HG03139 (cell line): ENCODE data around the gene SPRN.

Experiments
- ATAC-seq: cut with Tn5 transposase; IDR thresholded peaks from one replicate; pipeline ENCODE4 v1.9.1; 2021; ENCODE audit not compliant: unreplicated experiment

The SPRN gene

GRCh38 chr10:133411523-133412380 lies 12.7 kb downstream of the SPRN start:
- ATAC-seq: no peak

DNA sequence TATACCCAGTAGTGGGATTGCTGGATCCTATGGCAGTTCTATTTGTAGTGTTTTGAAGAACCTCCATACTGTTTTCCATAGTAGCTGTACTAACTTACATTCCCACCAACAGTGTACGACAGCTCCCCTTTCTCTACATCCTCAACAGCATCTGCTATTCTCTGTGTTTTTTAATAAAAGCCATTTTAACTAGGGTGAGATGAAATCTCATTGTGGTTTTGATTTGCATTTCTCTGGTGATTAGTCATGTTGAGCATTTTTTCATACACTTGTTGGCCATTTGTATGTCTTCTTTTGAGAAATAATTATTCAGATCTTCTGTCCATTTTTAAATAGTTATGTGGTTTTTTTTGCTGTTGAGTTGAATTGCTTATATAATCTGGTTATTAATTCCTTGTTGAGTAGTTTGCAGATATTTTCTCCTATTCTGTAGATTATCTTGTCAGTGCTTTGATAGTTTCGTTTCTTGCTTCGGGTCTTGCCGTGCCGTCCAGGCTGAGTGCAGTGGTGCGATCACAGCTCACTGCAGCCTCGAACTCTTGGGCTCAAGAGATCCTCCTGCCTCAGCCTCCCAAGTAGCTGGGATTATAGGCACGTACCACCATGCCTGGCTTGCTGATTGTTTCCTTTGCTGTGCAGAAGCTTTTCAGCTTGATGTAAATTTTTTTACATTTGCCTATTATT lies 18.4 kb downstream of the SPRN start:
- ATAC-seq: no peak

DNA sequence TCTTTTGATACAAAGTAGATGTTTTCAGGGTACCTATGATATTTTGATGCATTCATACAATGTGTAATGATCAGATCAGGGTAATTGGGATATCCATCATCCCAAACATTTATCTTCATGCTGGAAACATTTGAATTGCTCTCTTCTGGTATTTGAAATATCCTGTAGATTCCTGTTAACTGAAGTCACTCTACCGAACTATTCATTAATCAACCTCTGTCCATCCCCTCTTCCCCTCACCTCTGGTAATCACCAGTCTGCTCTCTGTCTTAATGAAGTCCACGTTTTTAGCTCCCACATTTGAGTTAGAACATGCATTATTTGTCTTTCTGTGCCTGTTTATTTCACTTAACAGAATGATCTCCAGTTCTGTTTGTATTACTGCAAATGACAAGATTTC lies 19.2 kb downstream of the SPRN start:
- no peak for ATAC-seq

DNA sequence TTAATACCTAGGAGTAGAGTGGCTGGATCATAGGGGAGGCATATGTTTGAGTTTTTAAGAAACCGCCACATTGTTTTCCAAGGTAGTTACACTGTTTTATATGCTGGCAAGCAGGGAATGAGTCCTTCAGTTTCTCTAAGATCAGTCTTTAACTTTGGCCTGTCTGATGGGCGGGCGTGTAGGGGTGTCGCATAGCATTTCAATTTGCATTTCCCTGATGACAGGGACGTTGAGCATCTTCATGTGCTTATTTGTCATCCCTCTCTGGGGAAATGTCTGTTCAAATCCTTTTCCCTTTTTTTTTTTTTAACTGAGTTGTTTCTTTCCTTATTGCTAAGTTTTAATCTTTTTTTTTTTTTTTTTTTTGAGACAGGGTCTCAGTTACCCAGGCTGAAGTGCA lies 20.6 kb downstream of the SPRN start:
- ATAC-seq: no peak

DNA sequence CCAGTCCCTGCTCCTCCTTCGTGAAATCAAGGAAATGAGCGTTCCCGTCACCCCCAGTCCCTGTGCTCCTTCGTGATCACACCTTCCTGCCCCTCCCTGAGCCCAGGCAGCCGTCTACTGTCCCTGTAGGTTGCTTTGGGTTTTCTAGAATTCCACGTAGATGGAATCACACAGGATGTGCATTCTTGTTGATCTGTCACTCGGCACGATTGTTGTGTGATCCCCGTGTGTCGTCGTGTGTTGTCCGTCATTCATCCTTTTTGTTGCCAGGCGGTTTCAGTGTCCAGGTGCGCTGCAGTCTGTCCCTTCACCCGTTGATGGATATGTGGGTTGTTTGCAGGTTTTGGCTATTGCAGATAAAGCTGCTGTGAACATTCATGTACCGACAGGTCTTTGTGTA lies 21.1 kb downstream of the SPRN start:
- ATAC-seq: no peak

GRCh38 chr10:133401981-133402725 lies 22.3 kb downstream of the SPRN start:
- ATAC-seq: no peak

DNA sequence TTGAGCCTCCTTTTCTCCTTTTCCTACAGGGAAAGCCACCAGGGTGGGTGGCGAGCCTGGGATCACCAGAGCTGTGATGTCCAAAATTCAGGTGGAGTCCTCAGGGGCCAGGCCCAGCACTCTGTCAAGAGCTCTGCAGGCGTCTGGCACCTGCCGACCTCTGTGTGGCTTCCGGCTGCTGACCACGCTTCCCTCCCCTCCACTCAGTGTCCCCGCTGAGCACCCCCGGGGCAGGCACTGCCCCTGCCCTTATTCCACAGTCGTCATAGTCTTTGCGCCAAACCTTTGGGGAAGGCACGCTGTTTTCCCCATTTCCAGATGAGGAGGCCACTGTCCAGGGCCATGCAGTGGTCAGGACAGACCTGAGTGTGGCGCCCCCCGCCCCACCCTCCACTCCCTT lies 22.9 kb downstream of the SPRN start:
- no peak for ATAC-seq

GRCh38 chr10:133400624-133401424 lies 23.6 kb downstream of the SPRN start:
- ATAC-seq: peak; percentile 73

DNA sequence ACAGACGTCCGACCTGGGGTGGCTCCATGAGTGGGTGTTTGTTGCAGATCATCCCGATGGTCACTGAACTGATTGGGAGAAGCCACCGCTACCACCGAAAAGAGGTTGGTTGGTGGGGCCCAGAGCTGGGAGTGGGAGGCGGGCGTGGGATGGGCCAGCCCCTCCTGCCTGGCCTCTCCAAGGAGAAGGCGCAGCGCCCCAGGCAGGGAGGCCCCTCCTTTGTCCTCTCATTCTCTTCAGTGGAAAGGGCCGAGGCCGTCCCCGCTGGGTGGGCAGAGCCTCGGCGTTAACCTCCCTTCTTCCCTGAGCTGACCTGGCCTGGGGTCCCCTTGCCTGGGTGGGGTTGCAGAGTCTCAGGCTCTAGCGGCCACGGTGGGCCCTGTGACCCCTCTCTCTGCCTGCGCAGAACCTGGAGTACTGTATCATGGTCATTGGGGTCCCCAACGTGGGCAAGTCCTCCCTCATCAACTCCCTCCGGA lies 25.3 kb downstream of the SPRN start:
- ATAC-seq: no peak

GRCh38 chr10:133397938-133398337 lies 26.5 kb downstream of the SPRN start:
- no peak for ATAC-seq

GRCh38 chr10:133396035-133396624 lies 28.3 kb downstream of the SPRN start:
- ATAC-seq: no peak

DNA sequence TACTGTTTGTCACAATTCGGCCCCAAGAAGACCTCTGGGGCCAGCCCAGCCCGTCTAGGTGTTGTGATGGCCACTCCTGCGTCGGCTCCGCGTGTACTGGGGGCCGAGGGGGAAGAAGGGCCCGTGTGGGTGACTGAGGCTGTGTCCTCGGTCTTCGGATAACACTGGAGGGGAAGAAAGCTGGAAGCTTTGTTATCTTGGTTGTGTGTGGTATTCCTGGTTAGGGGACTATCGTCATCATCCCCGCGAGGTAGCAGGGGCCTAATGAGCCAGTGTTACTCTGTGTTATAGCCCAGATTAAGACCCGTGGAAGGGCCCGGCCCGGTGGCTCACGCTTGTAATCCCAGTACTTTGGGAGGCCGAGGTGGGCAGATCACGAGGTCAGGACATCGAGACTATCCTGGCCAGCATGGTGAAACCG lies 29.6 kb downstream of the SPRN start:
- ATAC-seq: no peak

- ATAC-seq: peak; percentile 53
Measured at GRCh38 chr10:133394064-133394663, 30.3 kb downstream of the SPRN start, which contains the start of gene MTG1. MTG1 (plus strand) TSS chr10:133394157; CDS start chr10:133394221, 64 bp downstream.

DNA sequence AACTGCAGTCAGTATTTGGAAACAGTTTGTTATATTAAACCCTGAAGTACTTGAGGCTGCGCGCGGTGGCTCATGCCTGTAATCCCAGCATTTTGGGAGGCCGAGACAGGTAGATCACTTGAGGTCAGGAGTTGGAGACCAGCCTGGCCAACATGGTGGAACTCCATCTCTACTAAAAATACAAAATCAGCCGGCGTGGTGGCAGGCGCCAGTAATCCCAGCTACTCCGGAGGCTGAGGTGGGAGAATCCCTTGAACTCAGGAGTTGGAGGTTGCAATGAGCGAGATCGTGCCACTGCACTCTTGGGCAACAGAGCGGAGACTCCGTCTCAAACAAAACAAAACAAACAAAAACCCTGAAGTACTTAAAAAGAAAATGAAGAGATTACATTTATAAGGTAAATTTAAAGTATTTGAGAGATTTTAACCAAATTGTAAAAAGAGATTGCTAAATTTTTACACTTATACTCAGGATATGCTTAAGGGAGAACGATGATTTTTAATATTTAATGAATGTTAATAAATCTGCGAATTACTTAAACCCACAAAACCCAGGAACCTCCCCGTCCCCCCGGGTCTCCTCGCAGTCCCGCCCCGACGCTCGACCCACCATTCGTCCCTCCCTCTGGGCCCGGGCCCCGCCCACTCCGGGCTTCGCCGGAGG lies 30.9 kb downstream of the SPRN start:
- ATAC-seq: no peak

GRCh38 chr10:133391761-133392518 lies 32.5 kb downstream of the SPRN start:
- no peak for ATAC-seq

DNA sequence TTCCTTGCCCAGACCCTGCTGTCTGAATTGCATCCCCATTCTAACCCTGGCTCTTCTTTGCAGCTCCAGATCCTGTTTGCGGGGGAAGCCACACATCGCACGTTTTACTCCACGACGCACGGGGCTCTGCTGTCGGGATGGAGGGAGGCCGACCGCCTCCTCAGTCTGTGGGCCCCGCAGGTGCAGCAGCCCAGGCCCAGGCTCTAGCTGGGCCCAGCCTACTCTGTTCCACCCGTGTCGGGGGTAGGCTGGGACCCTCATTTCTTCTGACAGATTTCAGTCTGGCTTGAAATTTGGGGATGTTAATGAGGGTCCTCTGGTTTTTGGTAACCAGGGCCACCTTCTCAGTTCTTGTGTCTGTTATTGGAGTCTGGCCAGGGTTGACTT lies 33.2 kb downstream of the SPRN start:
- ATAC-seq: no peak

- no peak for ATAC-seq
Measured at GRCh38 chr10:133390597-133391248, 33.7 kb downstream of the SPRN start.
